Raji (cell line): Measurements from ENCODE around the gene VAV3.

Experiments
- POLR2A ChIP-seq: IDR thresholded peaks from 2 replicates; pipeline ENCODE4 v1.6.1; 2011; ENCODE audit warnings: low read depth, low read length, control low read depth; ENCODE audit not compliant: insufficient read depth

Gene VAV3

DNA sequence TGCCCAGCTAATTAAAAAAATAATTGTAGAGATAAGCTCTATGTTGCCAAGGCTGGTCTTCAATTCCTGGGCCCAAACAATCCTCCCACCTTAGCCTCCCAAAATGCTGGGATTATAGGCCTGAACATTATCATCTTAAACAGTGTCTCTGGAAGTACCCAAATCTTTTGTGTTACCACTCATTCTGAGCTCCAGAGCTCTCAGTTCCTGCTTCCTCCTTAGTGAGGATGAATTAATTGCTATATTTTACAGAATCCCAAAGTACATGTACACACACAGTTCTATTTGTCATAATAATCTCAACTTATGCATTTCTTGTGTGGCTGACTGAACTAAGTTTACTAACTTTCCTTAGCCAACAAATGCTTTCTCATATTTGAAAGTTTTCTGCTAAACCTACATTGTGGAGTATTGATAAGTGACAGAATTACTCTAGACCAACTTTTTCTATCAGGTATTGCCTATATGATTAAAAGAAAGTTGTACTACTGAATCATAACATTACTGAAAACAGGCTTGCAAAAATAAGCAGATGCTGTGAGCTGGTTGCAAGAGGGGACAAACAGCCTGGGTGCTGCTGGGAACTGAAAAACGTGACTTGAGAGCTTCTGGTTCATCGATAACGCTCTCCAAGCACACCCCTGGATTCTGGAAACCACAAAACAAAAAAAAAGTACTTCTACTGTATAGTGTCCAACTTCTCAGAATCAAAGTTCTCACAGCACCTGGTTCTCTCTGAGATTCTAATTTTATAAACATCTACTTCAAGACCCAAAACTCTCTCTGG lies 15.3 kb downstream of the VAV3 start:
- no peak for TF ChIP-seq POLR2A

- TF ChIP-seq POLR2A = no peak
Observed at GRCh38 chr1:107946794-107947193, 18.2 kb downstream of the VAV3 start.

- TF ChIP-seq POLR2A = no peak
Observed at GRCh38 chr1:107943694-107944093, 21.3 kb downstream of the VAV3 start.

DNA sequence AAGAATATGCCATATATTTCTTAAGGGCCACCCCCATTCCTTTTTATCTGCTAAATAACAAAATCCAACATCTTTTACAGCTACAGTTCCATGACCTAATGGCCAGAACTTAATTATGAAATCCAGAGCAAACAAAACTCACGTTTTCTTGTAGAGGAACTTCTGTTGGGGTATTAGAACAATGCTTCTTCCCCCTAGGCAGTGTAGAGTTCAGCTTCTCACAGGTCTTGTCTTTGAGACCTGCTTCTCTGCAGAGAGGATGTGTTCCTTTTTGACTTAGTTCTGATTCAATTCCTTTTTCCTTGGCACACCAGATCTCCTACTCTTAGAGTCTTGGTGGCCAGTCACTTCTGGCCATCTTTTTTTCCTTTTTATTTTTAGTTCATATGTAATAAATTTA lies 22.2 kb downstream of the VAV3 start:
- TF ChIP-seq POLR2A = no peak

DNA sequence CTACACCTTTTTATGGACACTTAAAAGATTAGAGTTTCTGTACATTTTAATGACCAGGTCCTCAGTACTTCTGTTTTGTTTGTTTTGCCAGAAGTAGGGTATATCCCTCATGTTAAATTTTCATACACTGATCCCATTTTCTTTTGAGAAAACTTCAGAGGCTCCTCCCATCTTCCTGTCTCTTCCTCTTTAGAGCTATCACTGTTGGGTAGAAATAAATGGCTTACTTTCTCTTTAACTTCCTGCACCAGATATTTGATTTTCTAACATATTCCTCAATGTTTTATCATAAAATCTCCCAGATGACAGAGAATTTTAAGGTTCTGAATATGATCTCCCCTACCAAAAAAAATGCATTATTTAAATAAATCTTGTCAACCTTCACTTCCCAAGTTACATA lies 23.4 kb downstream of the VAV3 start:
- no peak for TF ChIP-seq POLR2A

- no peak for TF ChIP-seq POLR2A
Observed at GRCh38 chr1:107941123-107941522, 23.9 kb downstream of the VAV3 start.

GRCh38 chr1:107940701-107941100 lies 24.3 kb downstream of the VAV3 start:
- TF ChIP-seq POLR2A = no peak

DNA sequence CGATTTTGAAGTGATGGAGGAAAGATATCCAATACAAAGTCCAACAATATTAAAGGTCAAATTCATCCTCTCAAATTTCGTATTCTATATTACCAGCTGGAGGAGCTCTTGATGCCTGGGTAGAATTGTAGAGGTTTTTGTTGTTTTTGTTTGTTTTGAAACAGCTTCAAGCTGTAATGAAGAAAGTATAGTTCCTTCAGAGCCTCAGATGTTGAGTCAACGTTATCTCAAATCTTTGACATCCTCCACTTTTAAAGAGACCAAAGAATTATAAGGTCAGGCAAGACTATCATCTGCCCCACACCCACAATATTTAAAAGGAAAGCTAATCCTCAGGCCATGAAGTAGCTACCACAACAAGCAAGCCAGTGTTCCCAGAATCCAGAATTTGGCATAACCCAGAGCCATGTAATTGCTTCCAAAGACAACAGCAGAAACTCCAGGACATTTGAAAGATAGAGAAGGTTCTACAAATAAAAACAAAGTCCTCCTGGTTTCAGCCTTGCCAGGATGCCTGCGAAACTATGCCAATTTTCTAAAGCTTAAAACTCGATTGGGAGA lies 24.9 kb downstream of the VAV3 start:
- no peak for TF ChIP-seq POLR2A

GRCh38 chr1:107939256-107939655 lies 25.7 kb downstream of the VAV3 start:
- TF ChIP-seq POLR2A = no peak

GRCh38 chr1:107936498-107937481 lies 28.2 kb downstream of the VAV3 start:
- TF ChIP-seq POLR2A = no peak

DNA sequence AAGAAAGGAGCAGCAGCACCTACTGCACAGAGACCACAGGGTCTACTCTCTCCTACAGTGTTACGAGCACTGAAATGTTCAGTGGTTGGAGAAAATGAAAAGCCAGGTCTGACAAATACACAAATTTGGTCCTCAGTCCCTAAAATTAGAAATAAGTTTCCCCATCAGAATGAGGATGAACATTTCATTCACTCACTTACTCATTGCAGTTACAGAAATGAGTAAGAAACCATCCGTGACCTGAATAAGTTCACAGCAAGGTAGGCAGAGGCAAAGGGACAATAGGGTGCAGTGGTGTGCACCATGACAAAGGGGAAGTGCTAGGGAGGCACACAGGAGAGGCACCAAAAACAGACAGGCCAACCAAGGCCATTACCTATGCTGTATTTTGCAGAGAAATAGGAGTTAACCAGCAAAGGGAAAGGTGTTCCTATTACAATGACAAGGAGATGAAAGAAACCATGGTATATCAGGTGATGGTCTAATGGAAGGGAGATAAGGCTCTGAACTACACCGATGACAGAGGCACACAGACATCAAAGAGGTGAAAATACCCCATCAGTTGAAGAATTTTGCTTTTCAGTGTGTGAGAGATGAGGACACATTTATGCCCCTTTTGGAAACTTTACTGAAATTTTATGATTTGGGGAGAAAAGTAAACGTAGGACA lies 29.4 kb downstream of the VAV3 start:
- TF ChIP-seq POLR2A = no peak

GRCh38 chr1:107934578-107934977 lies 30.4 kb downstream of the VAV3 start:
- no peak for TF ChIP-seq POLR2A

- no peak for TF ChIP-seq POLR2A
Observed at GRCh38 chr1:107933736-107934135, 31.2 kb downstream of the VAV3 start.

DNA sequence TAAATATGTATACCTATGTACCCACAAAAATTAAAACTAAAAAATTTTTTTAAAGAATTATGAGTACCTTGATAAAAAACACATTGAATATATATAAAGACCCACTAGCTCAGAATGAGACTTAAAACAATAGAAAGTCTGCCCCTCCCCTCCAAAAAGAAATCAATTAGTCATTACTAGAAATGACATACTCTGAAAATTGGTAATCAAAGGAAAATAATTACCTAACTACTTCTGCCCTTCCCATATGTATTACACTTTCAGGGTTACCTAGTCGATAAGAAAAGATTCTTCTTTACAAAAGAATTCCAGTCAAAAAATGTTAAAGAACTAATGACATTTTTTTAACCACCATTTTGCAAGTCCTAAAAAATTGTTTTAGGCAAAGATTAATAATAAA lies 34.7 kb downstream of the VAV3 start:
- TF ChIP-seq POLR2A = no peak

DNA sequence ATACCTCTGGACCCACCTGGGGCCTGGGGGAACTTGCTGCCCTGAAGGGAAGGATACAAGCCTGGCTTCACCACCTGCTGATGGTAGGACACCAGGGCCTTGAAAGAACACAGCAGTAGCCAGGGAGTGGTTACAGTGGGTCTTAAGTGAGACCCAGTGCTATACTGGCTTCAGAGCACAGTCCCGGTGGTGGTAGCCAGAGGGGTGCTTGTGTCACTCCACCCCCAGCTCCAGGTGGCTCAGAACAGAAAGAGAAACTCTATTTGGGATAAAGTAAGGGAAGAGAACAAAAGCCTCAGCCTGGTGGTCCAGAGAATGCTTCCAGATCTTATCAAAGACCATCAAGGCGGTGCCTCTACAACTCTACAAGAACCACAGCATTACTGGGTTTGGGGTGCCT lies 37.2 kb downstream of the VAV3 start:
- TF ChIP-seq POLR2A = no peak

DNA sequence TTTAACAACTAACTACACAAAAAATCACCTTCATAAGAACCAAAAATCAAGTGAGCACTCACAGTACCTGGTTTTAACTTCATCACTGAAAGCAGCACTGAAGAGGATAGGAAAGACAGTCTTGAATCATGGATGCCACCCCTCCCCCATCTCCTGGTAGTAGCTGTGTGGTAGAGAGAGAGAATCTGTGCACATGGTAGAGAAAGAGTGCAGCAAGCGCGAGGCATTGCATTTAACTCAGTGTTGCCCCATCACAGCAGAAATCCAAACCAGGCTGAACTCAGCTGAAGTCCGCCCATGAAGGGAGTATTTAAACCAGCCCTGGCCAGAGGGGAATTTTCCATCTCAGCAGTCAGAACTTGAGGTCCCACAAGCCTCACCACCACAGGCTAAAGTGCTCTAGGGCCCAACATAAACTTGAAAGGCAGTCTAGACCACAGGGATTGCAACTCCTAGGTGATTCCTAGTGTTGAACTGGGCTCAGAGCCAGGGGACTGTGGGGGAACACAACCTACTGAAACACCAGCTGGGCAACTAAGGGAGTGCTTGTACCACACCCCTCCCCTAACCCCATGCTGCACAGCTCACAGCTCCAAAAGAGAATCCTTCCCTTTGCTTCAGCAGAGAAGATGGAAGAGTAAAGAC lies 38.4 kb downstream of the VAV3 start:
- no peak for TF ChIP-seq POLR2A
